Subcutaneous abdominal adipose tissue (tissue), 5 donors: ENCODE data around the gene YARS1.

Experiments used
- H3K27ac ChIP-seq: one replicate; pipeline ENCODE4 v1.7.0; 2013; ENCODE audit warnings: low read depth, mild to moderate bottlenecking, inconsistent platforms, low read length, moderate library complexity
- H3K27me3 ChIP-seq, 5 donors: one replicate each; pipeline ENCODE4 v1.7.0; 2013; ENCODE audit warnings: low read length in 5 of 5, inconsistent platforms in 1 of 5; ENCODE audit not compliant: control insufficient read depth in 5 of 5, insufficient read depth in 4 of 5
- H3K36me3 ChIP-seq, 5 donors: one replicate each; pipeline ENCODE4 v1.7.0; 2013; ENCODE audit warnings: low read length in 5 of 5; ENCODE audit not compliant: control insufficient read depth in 5 of 5, insufficient read depth in 5 of 5
- H3K4me1 ChIP-seq, 5 donors: one replicate each; pipeline ENCODE4 v1.7.0; 2013; ENCODE audit warnings: low read length in 5 of 5, mild to moderate bottlenecking in 3 of 5, moderate library complexity in 1 of 5; ENCODE audit not compliant: control insufficient read depth in 5 of 5, insufficient read depth in 5 of 5
- H3K4me3 ChIP-seq, 5 donors: one replicate each; pipeline ENCODE4 v1.7.0; 2013; ENCODE audit warnings: low read length in 5 of 5, low read depth in 1 of 5
- H3K9ac ChIP-seq, 5 donors: one replicate each; pipeline ENCODE4 v1.7.0; 2013; ENCODE audit warnings: low read length in 5 of 5, mild to moderate bottlenecking in 4 of 5, moderate library complexity in 3 of 5
- H3K9me3 ChIP-seq, 5 donors: one replicate each; pipeline ENCODE4 v1.7.0; 2013; ENCODE audit warnings: low read length in 5 of 5; ENCODE audit not compliant: control insufficient read depth in 5 of 5
- donor health status: healthy.
- donor health status: healthy.
- donor health status: healthy.
- donor health status: healthy.
- donor health status: healthy.

Gene YARS1

GRCh38 chr1:32858136-32858535, 41.0 kb upstream of the YARS1 start:
- Histone ChIP-seq H3K4me3 (no peak overlapping the region), H3K4me1 (peaks cover 5 to 17% (median 14%) of the 10 kb centered on the region in 5 donors), H3K27ac (no peak overlapping the region), H3K36me3 (peaks cover 39 to 80% (median 48%) of the 10 kb centered on the region in 5 donors), H3K9ac (no peak overlapping the region), H3K27me3 (no peaks in the 10 kb centered on the region), H3K9me3 (no peaks in the 10 kb centered on the region)

DNA sequence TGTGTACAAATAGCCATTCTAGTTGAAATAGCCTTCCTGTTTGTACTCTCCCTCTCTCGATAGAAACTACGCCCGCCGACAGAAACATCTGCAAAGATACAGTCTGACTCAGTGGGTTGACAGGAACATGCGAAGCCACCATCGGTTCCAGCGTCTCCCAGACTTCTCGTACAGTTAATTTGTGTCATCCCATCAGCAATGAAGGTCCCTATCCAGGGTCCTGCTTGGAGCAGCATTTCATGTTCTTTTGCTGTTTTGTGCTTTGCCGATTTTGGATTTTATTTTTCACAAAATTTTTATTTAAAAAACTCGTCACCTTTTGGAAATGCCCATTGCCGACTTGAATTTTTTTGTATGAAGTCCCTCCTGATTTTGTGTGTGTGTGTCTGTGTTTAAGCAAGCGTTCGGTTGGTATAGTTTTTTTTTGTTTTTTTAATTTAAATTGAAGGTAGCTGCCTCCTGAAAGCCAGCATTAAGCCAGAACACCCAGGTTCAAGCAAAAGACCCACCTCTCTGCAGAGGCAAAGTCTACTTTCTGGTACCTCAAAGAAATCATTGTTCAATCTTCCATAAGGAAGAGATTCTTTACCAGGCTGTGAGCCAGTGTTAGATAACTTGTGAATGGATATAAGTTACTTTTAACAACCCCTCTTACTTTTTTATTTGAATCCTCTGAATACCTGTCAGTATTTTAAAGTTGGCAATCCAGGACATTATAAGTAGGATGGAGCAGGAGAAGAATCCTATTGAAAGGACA, 38.9 kb upstream of the YARS1 start:
- Histone ChIP-seq H3K9ac (no peak overlapping the region), H3K9me3 (no peaks in the 10 kb centered on the region), H3K4me3 (no peak overlapping the region), H3K27me3 (no peaks in the 10 kb centered on the region), H3K36me3 (peaks cover 41 to 78% (median 54%) of the 10 kb centered on the region in 5 donors), H3K4me1 (peaks cover 0 to under 1% (median 0%) of the 10 kb centered on the region in 5 donors), H3K27ac (no peak overlapping the region)

- H3K4me3 ChIP-seq = no peak overlapping the region
- peaks cover 12 to 54% (median 21%) of the 10 kb centered on the region in 5 donors for H3K36me3 ChIP-seq
- H3K27ac ChIP-seq = no peak overlapping the region
- no peaks in the 10 kb centered on the region for H3K9me3 ChIP-seq
- H3K9ac ChIP-seq = no peak overlapping the region
- H3K27me3 ChIP-seq = no peaks in the 10 kb centered on the region
- H3K4me1 ChIP-seq = no peaks in the 10 kb centered on the region
These were observed 31.4 kb upstream of the YARS1 start for GRCh38 chr1:32848354-32849063.

- no peaks in the 10 kb centered on the region for H3K4me1 ChIP-seq
- peaks cover 54 to 71% (median 56%) of the 10 kb centered on the region in 5 donors for H3K36me3 ChIP-seq
- no peak overlapping the region for H3K9ac ChIP-seq
- no peaks in the 10 kb centered on the region for H3K9me3 ChIP-seq
- H3K4me3 ChIP-seq = no peak overlapping the region
- no peaks in the 10 kb centered on the region for H3K27me3 ChIP-seq
- no peak overlapping the region for H3K27ac ChIP-seq
These were observed 14.7 kb upstream of the YARS1 start for GRCh38 chr1:32831878-32832277.

GRCh38 chr1:32830092-32830852, 13.1 kb upstream of the YARS1 start:
- H3K36me3 ChIP-seq = peaks cover 68 to 85% (median 68%) of the 10 kb centered on the region in 5 donors
- H3K9me3 ChIP-seq = no peaks in the 10 kb centered on the region
- H3K27ac ChIP-seq = no peak overlapping the region
- no peaks in the 10 kb centered on the region for H3K27me3 ChIP-seq
- no peak overlapping the region for H3K4me3 ChIP-seq
- no peaks in the 10 kb centered on the region for H3K4me1 ChIP-seq
- no peak overlapping the region for H3K9ac ChIP-seq

- no peaks in the 10 kb centered on the region for H3K9me3 ChIP-seq
- no peaks in the 10 kb centered on the region for H3K4me1 ChIP-seq
- H3K36me3 ChIP-seq = peaks cover 64 to 75% (median 65%) of the 10 kb centered on the region in 5 donors
- H3K27ac ChIP-seq = no peak overlapping the region
- no peak overlapping the region for H3K4me3 ChIP-seq
- H3K9ac ChIP-seq = no peak overlapping the region
- H3K27me3 ChIP-seq = no peaks in the 10 kb centered on the region
These were observed 11.2 kb upstream of the YARS1 start for GRCh38 chr1:32828341-32828740.

GRCh38 chr1:32825181-32825580, 8.0 kb upstream of the YARS1 start:
- Histone ChIP-seq H3K27ac (no peak overlapping the region), H3K36me3 (peaks cover 37 to 45% (median 40%) of the 10 kb centered on the region in 5 donors), H3K9ac (no peak overlapping the region), H3K4me1 (no peaks in the 10 kb centered on the region), H3K4me3 (no peak overlapping the region), H3K27me3 (no peaks in the 10 kb centered on the region), H3K9me3 (no peaks in the 10 kb centered on the region)

DNA sequence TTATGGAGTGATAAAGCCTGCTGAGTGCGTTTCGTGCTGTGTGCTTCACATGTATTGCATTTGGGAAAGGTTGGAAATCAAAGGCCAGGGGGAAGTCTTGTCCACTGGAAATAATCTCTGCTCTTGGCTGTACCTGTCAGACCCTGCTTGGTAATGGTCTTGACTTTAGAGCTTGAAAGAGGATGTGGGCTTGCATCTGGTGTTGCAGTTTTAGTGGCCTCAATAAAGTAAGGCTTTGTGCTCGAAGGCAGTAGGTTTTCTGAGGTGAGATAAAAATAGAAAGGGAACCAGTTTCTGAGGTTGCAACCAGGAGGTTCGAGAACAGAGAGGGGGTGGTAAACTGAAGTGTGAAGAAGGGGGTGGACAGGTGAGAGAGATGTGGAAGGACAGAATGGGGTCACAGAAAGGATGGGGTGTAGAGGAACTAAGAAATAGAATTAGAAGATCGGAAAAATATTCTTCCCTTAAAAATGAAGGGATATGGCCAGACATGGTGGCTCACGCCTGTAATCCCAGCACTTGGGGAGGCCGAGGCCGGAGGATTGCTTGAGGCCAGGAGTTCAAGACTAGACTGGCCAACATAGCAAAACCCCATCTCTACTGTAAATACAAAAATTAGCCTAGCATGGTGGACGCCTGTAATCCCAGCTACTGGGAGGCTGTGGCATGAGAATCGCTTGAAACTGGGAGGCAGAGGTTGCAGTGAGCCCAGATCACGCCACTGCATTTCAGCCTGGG, 1.8 kb upstream of the YARS1 start:
- no peaks in the 10 kb centered on the region for H3K36me3 ChIP-seq
- H3K9ac ChIP-seq = peak overlapping the region in 4 of 5 donors; percentile 71 to 99 (median 95)
- H3K27me3 ChIP-seq = no peaks in the 10 kb centered on the region
- peak overlapping the region in 4 of 5 donors; percentile 70 to 97 (median 88) for H3K4me3 ChIP-seq
- H3K4me1 ChIP-seq = peaks cover 7 to 35% (median 33%) of the 10 kb centered on the region in 5 donors
- peak overlapping the region; percentile 92 for H3K27ac ChIP-seq
- H3K9me3 ChIP-seq = no peaks in the 10 kb centered on the region
